Endothelial cell (in vitro differentiated cells): ENCODE measurements around the gene C9orf78. TPM values are rescaled to one million over a fixed set of nuclear protein-coding genes. Genes with fewer than 3 reads are reported as not detected.

Experiments
- DNase-seq: peaks from one replicate; pipeline ENCODE4 v3.0.0; 2021; ENCODE audit warnings: low spot score
- H3K27ac Mint-ChIP-seq: one replicate; pipeline ENCODE4 v1.8.0; 2021; ENCODE audit warnings: mixed read lengths, inconsistent platforms; ENCODE audit not compliant: unreplicated experiment
- H3K27me3 Mint-ChIP-seq: one replicate; pipeline ENCODE4 v1.8.0; 2021; ENCODE audit warnings: mild to moderate bottlenecking, moderate library complexity, mixed read lengths, inconsistent platforms; ENCODE audit not compliant: unreplicated experiment
- H3K36me3 Mint-ChIP-seq: one replicate; pipeline ENCODE4 v1.8.0; 2021; ENCODE audit warnings: mild to moderate bottlenecking, low read depth, mixed read lengths, inconsistent platforms; ENCODE audit not compliant: unreplicated experiment
- H3K4me1 Mint-ChIP-seq: one replicate; pipeline ENCODE4 v1.8.0; 2021; ENCODE audit warnings: mild to moderate bottlenecking, mixed read lengths, inconsistent platforms; ENCODE audit not compliant: unreplicated experiment
- H3K4me3 Mint-ChIP-seq: one replicate; pipeline ENCODE4 v1.8.0; 2021; ENCODE audit warnings: mild to moderate bottlenecking, mixed read lengths, inconsistent platforms; ENCODE audit not compliant: unreplicated experiment
- H3K9me3 Mint-ChIP-seq: one replicate; pipeline ENCODE4 v1.8.0; 2021; ENCODE audit warnings: mixed read lengths, inconsistent platforms; ENCODE audit not compliant: unreplicated experiment
- CTCF ChIP-seq: fragments of 200-600 bp; sonication (generic); IDR thresholded peaks from one replicate; pipeline ENCODE4 v1.5.0; 2021; ENCODE audit warnings: antibody characterized with exemption; ENCODE audit not compliant: unreplicated experiment
- total RNA-seq: library from RNA; stranded (reverse); fragmentation: NEBNext Ultra II Directional; extraction: Animal tissue kit (Norgen Biotek cat#: 25700); gene quantifications from one replicate; pipeline ENCODE4 v1.2.1, GENCODE V29; 2021; ENCODE audit not compliant: unreplicated experiment

Gene C9orf78
- total RNA-seq, 1 donor from 2014 or later: 29.1 TPM

- no peaks in the 10 kb centered on the region for H3K9me3 Mint-ChIP-seq
- H3K4me1 Mint-ChIP-seq: peaks cover 14% of the 10 kb centered on the region
- no peak overlapping the region for H3K4me3 Mint-ChIP-seq
- H3K36me3 Mint-ChIP-seq: peaks cover 48% of the 10 kb centered on the region
- TF ChIP-seq CTCF: no peak
- DNase-seq: no peak
- peaks cover 5% of the 10 kb centered on the region for H3K27me3 Mint-ChIP-seq
- no peak overlapping the region for H3K27ac Mint-ChIP-seq
Measured at GRCh38 chr9:129812385-129812784, 22.7 kb downstream of the C9orf78 start.

GRCh38 chr9:129811967-129812363, 23.1 kb downstream of the C9orf78 start:
- Mint-ChIP-seq H3K27ac (no peak overlapping the region), H3K4me1 (peaks cover 14% of the 10 kb centered on the region), H3K4me3 (no peak overlapping the region), H3K9me3 (no peaks in the 10 kb centered on the region), H3K36me3 (peaks cover 52% of the 10 kb centered on the region), H3K27me3 (peaks cover 5% of the 10 kb centered on the region)
- no peak for TF ChIP-seq CTCF
- no peak for DNase-seq

GRCh38 chr9:129810788-129811187, 24.3 kb downstream of the C9orf78 start:
- Mint-ChIP-seq H3K27me3 (peaks cover 5% of the 10 kb centered on the region), H3K4me1 (peaks cover 15% of the 10 kb centered on the region), H3K4me3 (no peak overlapping the region), H3K36me3 (peaks cover 50% of the 10 kb centered on the region), H3K27ac (no peak overlapping the region), H3K9me3 (no peaks in the 10 kb centered on the region)
- TF ChIP-seq CTCF: no peak
- DNase-seq: no peak

GRCh38 chr9:129810116-129810515, 25.0 kb downstream of the C9orf78 start:
- H3K9me3 Mint-ChIP-seq: no peaks in the 10 kb centered on the region
- peaks cover 46% of the 10 kb centered on the region for H3K36me3 Mint-ChIP-seq
- peaks cover 3% of the 10 kb centered on the region for H3K27me3 Mint-ChIP-seq
- TF ChIP-seq CTCF: no peak
- no peak for DNase-seq
- peak overlapping the region; percentile 8 for H3K27ac Mint-ChIP-seq
- peaks cover 15% of the 10 kb centered on the region for H3K4me1 Mint-ChIP-seq
- no peak overlapping the region for H3K4me3 Mint-ChIP-seq

- Mint-ChIP-seq H3K4me1 (peaks cover 11% of the 10 kb centered on the region), H3K27ac (peak overlapping the region; percentile 57), H3K27me3 (peaks cover 2% of the 10 kb centered on the region), H3K4me3 (peak overlapping the region; percentile 12), H3K36me3 (peaks cover 43% of the 10 kb centered on the region), H3K9me3 (no peaks in the 10 kb centered on the region)
- no peak for TF ChIP-seq CTCF
- DNase-seq: no peak
Measured at GRCh38 chr9:129809346-129809745, 25.7 kb downstream of the C9orf78 start.
